GM21737 (cell line): Measurements from ENCODE around the gene ARAP2.
A peak's percentile ranks its signal among the peaks of the same experiment; 100 is the strongest.

Experiments used
- ATAC-seq: cut with Tn5 transposase; IDR thresholded peaks from one replicate; pipeline ENCODE4 v1.9.1; 2021; ENCODE audit warnings: mild to moderate bottlenecking, moderate library complexity; ENCODE audit not compliant: unreplicated experiment

Gene ARAP2

DNA sequence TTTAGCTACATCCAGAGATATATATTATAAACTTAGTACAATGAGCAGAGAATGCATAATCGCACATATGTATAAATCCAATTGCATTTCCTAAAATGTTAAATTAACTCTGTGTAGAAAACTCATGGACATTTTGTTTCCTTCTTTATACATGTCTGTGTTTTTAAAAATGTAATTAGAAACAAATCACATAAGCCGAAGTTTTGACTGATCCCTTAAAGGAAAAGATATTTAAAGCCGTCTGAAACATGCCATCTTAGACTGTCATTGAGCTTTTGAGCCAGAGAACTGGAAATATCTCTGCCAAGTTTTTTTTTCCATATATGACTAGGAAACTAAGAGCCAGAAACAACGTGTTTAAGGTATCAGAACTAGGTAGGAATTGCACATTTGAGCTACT lies 107.0 kb downstream of the ARAP2 start:
- ATAC-seq: no peak

GRCh38 chr4:36133658-36134057 lies 110.7 kb downstream of the ARAP2 start:
- ATAC-seq: no peak

- no peak for ATAC-seq
Measured at GRCh38 chr4:36133086-36133485, 111.2 kb downstream of the ARAP2 start.

DNA sequence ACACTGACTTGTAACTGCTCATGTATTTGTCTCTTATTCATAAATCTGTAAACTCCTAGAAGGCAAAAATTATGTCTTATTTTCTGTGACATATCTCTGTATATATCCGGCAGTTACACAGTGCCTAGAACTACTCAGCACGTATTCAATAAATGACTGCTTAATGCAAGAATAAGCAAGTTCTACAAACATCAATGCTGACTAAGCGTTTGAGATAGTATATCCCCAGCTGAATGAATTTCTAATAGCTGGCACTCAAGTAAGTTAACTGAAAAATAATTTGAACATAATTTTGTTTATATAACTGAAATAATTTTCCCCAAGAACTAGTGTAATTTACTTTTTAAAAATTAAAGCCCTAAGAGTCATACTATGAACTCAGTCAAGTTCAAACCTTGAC lies 113.7 kb downstream of the ARAP2 start:
- no peak for ATAC-seq

DNA sequence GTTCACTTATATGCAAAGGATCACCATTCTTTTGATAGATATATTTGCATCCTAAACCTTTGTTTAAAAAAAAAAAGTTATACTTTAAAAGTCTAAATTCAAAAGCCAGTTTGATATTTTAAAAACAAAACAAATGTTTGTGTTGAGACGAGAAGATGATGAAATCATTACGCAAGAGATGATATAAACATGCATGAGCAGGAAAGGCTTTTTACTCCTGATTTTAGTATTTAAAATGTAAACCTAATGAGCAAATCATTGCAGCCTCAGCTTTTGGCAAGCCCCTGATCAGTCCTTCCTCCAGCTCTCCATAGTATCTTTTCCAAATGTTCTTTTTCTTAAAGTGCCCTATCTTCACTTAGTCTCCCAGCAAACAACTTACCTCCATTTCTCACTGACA lies 115.6 kb downstream of the ARAP2 start:
- no peak for ATAC-seq

DNA sequence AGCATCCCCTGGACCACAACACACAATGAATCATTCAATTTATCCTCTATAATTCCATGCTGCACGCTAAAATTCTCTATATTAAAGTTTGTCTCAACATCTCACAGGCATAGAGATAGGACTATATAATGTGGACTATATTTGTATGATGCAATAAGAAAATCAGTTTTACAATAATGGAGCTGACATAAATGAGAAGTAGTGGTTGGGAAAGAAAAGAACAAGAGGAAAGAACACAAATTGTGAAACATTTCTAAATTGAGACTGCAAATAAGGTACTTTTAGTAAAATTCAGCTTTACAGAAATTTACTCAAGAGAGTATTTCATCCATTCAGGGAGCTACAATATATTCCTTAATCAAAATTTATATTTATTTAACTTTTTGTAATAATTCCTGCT lies 120.4 kb downstream of the ARAP2 start:
- ATAC-seq: no peak

GRCh38 chr4:36115312-36115711 lies 129.0 kb downstream of the ARAP2 start:
- no peak for ATAC-seq

GRCh38 chr4:36111172-36111571 lies 133.1 kb downstream of the ARAP2 start:
- ATAC-seq: no peak

DNA sequence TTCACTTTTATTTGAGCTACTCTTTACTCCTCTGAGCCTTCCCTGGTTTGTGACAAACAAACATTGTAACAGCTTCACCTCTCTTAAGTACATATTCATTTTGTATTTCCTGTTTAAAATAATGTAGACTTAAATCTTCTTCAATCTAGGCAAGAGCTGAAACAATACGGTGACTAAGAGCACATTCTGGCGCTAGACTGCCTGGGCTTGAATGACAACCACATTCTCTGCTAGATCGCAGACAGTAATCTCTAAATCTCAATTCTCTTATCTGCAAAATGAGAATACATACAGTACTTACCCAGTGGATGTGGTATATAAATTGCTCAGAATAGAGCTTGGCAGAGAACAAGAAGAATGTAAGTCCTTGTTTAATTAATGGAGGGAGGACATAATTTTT lies 144.8 kb downstream of the ARAP2 start:
- no peak for ATAC-seq

DNA sequence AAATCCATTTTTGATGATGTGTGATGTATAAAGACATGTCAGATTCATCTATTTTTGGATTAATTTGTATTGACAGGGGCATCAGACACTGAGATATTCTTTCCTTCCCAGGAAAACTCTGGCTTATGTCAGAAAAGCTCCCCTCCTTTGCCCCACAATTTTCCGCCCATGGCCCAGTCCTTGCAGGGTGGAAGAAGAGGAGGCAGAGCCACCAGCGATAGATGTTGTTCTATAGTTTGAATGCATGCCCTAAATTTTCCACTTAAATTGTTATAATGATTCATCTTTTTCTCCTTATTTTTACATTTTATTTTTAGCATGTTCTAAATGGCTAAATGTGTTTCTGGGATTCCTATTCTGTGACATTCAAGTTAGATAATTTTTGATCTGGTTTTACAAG lies 149.3 kb downstream of the ARAP2 start:
- ATAC-seq: no peak

DNA sequence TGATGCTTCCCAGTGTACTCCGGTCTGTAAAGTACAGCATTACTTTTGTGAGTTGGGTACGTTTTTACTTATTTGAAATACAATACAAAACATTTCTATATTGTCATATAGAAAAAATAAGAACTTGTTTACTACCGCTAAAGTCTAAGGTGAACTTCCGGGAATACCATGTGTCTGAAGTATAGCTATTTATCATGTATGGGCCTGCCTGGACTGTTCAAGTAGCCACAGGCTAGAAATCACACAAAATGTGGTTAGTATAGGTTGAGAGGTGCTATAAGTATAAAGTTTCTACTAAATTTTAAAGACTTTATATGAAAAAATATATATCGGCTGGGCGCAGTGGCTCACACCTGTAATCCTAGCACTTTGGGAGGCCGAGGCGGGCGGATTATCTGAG lies 152.3 kb downstream of the ARAP2 start:
- no peak for ATAC-seq

GRCh38 chr4:36088542-36088941 lies 155.8 kb downstream of the ARAP2 start:
- ATAC-seq: no peak

GRCh38 chr4:36086261-36086786 lies 158.0 kb downstream of the ARAP2 start:
- no peak for ATAC-seq

DNA sequence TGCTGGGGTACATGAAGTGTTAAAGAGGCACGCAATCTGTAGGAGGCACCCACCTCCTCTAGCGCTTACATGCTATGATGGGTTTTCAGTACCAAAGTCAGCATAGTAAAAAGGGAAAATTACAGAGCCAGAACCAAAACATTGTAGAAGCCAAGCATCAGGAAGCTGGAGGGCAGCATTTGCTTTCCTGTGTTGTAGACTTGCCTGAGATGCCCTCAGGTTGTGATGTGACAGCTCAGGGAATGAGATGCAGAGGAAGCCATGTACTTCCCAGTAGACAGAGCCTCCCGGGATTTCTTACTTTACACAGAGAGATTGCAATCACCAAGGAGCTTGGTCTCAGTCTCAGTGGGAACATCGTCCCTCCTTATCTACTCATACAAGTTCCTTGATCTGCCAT lies 161.5 kb downstream of the ARAP2 start:
- ATAC-seq: no peak

DNA sequence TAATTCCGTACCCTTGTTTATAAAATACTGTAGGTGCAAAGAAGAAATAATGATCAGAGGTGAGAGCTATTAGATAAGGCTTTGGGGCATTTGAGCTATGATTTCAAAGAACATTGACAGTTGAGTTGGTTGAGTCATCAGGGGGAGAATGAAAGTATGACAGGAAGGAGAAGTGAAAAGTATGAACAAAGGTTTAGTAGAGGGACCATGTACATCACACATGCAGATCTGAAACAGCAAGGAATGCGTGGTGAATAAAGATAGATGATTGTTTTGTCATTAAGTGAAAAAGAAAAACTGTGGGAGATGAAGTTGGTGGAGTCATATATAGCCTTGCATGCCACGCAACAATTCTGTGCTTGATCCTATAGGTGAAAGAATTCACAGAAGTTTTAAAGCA lies 163.1 kb downstream of the ARAP2 start:
- peak; percentile 78 for ATAC-seq

GRCh38 chr4:36079666-36080065 lies 164.6 kb downstream of the ARAP2 start:
- no peak for ATAC-seq

GRCh38 chr4:36078319-36078718 lies 166.0 kb downstream of the ARAP2 start:
- ATAC-seq: no peak

DNA sequence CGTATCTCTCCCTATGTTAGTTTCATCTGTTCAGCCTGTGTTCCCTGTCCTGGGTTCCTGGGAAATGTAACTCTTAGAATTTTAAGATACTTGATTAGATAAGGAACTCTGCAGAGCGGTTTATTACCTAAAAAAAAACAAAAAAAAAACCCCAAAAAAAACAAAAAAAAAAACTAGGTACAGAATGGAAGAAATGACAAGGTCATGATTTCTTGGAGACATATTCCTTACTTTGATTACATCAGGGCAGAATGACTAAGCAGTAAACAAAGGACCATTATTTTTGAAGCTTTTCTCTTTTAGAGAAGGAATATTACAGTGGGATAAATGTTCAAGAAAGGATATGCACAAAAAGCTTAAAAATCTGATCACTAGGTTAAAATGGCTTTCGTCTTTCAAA lies 171.8 kb downstream of the ARAP2 start:
- ATAC-seq: no peak

- ATAC-seq: no peak
Measured at GRCh38 chr4:36067116-36067515, 177.2 kb downstream of the ARAP2 start.

- no peak for ATAC-seq
Measured at GRCh38 chr4:36065274-36065871, 178.9 kb downstream of the ARAP2 start.

DNA sequence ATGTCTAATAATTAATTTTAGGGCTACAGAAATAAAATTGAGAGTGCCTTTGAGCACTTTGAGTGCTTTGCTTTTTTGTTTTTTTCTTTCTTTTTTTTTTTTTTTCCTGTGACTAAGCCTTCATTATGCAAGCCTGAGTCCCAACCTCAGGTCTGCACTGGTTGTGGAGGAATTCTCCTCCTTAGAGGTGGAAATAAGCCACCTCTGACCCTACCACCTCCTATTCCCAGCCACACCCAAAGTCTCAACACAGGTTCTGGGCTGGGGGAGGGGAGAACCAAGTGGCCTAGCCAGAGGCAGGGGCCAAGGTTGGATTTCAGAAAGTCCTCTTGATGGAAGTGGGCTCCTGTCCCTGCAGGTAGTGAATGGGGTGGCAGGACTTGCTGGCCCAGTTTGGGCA lies 180.2 kb downstream of the ARAP2 start:
- no peak for ATAC-seq

DNA sequence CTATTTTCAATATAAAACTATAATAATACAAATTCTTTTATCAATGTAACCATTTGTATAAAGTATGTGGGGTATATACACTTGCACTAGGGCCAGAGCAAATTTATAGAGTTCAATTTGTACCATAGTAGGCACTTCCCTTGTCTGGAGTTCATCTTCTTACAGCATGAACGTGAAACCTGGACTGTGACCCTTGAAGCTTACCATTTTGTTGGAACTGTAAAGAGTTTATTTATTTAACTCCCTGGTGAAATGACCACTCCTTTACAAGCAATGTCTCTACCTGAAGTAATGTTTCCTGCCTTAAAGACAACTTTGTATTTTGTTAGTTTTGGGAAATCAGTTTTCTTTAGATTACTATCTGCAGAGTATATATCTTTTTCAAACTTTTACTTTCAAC lies 188.2 kb downstream of the ARAP2 start:
- no peak for ATAC-seq

DNA sequence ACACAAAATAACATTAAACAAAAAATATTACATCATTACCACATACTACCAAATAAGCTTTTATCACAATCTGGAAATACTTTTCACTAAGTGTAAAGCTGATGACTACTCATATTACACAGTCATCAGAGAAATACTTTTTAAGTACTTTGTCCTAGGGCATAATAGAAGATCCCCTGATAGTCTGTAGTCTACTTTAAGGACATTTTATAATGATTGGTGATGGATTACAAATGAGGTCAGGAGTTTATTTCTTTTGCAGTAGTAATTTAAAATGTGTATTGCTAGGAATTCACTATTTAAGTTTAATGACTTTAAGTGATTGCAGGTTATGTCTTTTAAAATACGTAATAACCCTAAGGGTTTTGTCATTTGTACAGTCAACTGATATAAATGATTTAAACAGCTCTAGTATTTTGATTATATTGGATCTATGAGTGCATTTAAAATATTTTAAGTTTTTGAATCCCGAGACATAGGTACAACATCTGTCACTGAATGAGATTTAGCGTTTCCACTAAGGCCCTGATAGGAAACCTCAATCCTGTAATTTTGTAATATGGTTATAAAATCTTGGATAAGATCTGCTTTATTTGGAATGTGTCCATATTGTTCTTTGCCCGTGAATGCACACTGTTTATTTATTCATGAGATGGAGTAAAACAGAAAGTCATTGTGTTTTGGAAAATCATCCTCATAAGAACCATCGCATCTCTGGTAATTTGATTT lies 189.5 kb downstream of the ARAP2 start:
- ATAC-seq: no peak
